ENCODE results near the gene HNMT. TPM values are rescaled to one million over a fixed set of nuclear protein-coding genes. Genes with fewer than 3 reads are reported as not detected.

The HNMT gene
- polyA plus RNA-seq, 1 donor from 2014 or later, result not detected

- H4K20me1 ChIP-seq (ENCODE audit: insufficient read depth), result no peaks in the 10 kb centered on the region
- no peak overlapping the region for H2AFZ ChIP-seq (ENCODE audit: low read depth, low read length)
- H3K79me2 ChIP-seq (replicated peaks; ENCODE audit: insufficient read depth, low read length), result no peaks in the 10 kb centered on the region
- H3K9ac ChIP-seq (ENCODE audit: low read length), result no peak overlapping the region
- no peaks in the 10 kb centered on the region for H3K9me3 ChIP-seq (ENCODE audit: low read length)
- H3K36me3 ChIP-seq (ENCODE audit: insufficient read depth, low read length), result no peaks in the 10 kb centered on the region
- no peak overlapping the region for H3K4me2 ChIP-seq (ENCODE audit: low read length)
- no peak overlapping the region for H3K27ac ChIP-seq (ENCODE audit: low read length)
- H3K27me3 ChIP-seq (ENCODE audit: insufficient read depth, low read depth, low read length), result no peaks in the 10 kb centered on the region
- H3K4me3 ChIP-seq (ENCODE audit: low read length), result no peak overlapping the region
- H3K9me2 ChIP-seq (ENCODE audit: insufficient read depth, low read length), result no peaks in the 10 kb centered on the region
- TF ChIP-seq EP300 (conservative IDR thresholded peaks at IDR 0.05; ENCODE audit: poor library complexity, severe bottlenecking), result no peak
- no peak for TF ChIP-seq REST (IDR thresholded peaks at IDR 0.05; ENCODE audit: borderline replicate concordance)
- TF ChIP-seq SMC3 (conservative IDR thresholded peaks at IDR 0.05; ENCODE audit: poor library complexity), result no peak
- TF ChIP-seq POLR2AphosphoS5 (IDR thresholded peaks at IDR 0.05), result no peak
- TF ChIP-seq MXI1 (conservative IDR thresholded peaks at IDR 0.05; ENCODE audit: poor library complexity, severe bottlenecking), result no peak
- no peak for TF ChIP-seq CTCF (IDR thresholded peaks at IDR 0.05; ENCODE audit: poor library complexity, severe bottlenecking)
- TF ChIP-seq EZH2 (IDR thresholded peaks at IDR 0.05; ENCODE audit: borderline replicate concordance, insufficient read depth, low read length, poor library complexity, severe bottlenecking), result no peak
- TF ChIP-seq RAD21 (conservative IDR thresholded peaks at IDR 0.05), result no peak
- no peaks in the 10 kb centered on the region for H3F3A ChIP-seq (ENCODE audit: insufficient read depth, low read length, poor library complexity, severe bottlenecking)
Observed at GRCh38 chr2:137935591-137935990, 28.7 kb upstream of the HNMT start.

GRCh38 chr2:137937246-137937645 lies 27.0 kb upstream of the HNMT start:
- Histone ChIP-seq H3K4me2 (ENCODE audit: low read length) (no peak overlapping the region), H3K27me3 (ENCODE audit: insufficient read depth, low read depth, low read length) (no peaks in the 10 kb centered on the region), H3K9ac (ENCODE audit: low read length) (no peak overlapping the region), H3K27ac (ENCODE audit: low read length) (no peak overlapping the region), H3K36me3 (ENCODE audit: insufficient read depth, low read length) (no peaks in the 10 kb centered on the region), H2AFZ (ENCODE audit: low read depth, low read length) (no peak overlapping the region), H3K4me3 (ENCODE audit: low read length) (no peak overlapping the region), H3K79me2 (replicated peaks; ENCODE audit: insufficient read depth, low read length) (no peaks in the 10 kb centered on the region), H4K20me1 (ENCODE audit: insufficient read depth) (no peaks in the 10 kb centered on the region), H3K9me3 (ENCODE audit: low read length) (no peaks in the 10 kb centered on the region), H3F3A (ENCODE audit: insufficient read depth, low read length, poor library complexity, severe bottlenecking) (no peaks in the 10 kb centered on the region), H3K9me2 (ENCODE audit: insufficient read depth, low read length) (no peaks in the 10 kb centered on the region)
- TF ChIP-seq EZH2 (IDR thresholded peaks at IDR 0.05; ENCODE audit: borderline replicate concordance, insufficient read depth, low read length, poor library complexity, severe bottlenecking) (no peak), TAF1 (IDR thresholded peaks at IDR 0.05; ENCODE audit: low read depth) (no peak)

- Histone ChIP-seq H3F3A (ENCODE audit: insufficient read depth, low read length, poor library complexity, severe bottlenecking) (no peaks in the 10 kb centered on the region), H3K4me3 (ENCODE audit: low read length) (no peak overlapping the region), H4K20me1 (ENCODE audit: insufficient read depth) (no peaks in the 10 kb centered on the region), H3K4me2 (ENCODE audit: low read length) (no peak overlapping the region), H2AFZ (ENCODE audit: low read depth, low read length) (no peak overlapping the region), H3K36me3 (ENCODE audit: insufficient read depth, low read length) (no peaks in the 10 kb centered on the region), H3K79me2 (replicated peaks; ENCODE audit: insufficient read depth, low read length) (no peaks in the 10 kb centered on the region), H3K9me2 (ENCODE audit: insufficient read depth, low read length) (no peaks in the 10 kb centered on the region), H3K27ac (ENCODE audit: low read length) (no peak overlapping the region), H3K27me3 (ENCODE audit: insufficient read depth, low read depth, low read length) (no peaks in the 10 kb centered on the region), H3K9me3 (ENCODE audit: low read length) (no peaks in the 10 kb centered on the region), H3K9ac (ENCODE audit: low read length) (no peak overlapping the region)
- TF ChIP-seq EP300 (conservative IDR thresholded peaks at IDR 0.05; ENCODE audit: poor library complexity, severe bottlenecking) (no peak), TAF1 (IDR thresholded peaks at IDR 0.05; ENCODE audit: low read depth) (no peak), SMC3 (conservative IDR thresholded peaks at IDR 0.05; ENCODE audit: poor library complexity) (no peak), RAD21 (conservative IDR thresholded peaks at IDR 0.05) (no peak), EZH2 (IDR thresholded peaks at IDR 0.05; ENCODE audit: borderline replicate concordance, insufficient read depth, low read length, poor library complexity, severe bottlenecking) (no peak), MXI1 (conservative IDR thresholded peaks at IDR 0.05; ENCODE audit: poor library complexity, severe bottlenecking) (no peak), CTCF (IDR thresholded peaks at IDR 0.05; ENCODE audit: poor library complexity, severe bottlenecking) (no peak)
Observed at GRCh38 chr2:137937778-137938177, 26.5 kb upstream of the HNMT start.
